ENCODE data around the gene CD22.

GRCh38 chr19:35337984-35338296 is 9.0 kb downstream of the CD22 start:
- TF ChIP-seq CTCF (optimal IDR thresholded peaks at IDR 0.05 in 1 of 3, IDR thresholded peaks at IDR 0.05 in 1 of 3, conservative IDR thresholded peaks at IDR 0.05 in 1 of 3; ENCODE audit: extremely low read depth in 1 of 3, insufficient read depth in 2 of 3, low read length in 3 of 3): no peak
- no peak for TF ChIP-seq EZH2 (IDR thresholded peaks at IDR 0.05; ENCODE audit: low read length)

Data from keratinocyte (primary cell).